Tracheal epithelial cell (primary cell): ENCODE measurements around the gene ARHGEF17. TPM values are rescaled to one million over a fixed set of nuclear protein-coding genes. Genes with fewer than 3 reads are reported as not detected.

Experiments used
- total RNA-seq: library from RNA; depleted of rRNA; stranded (reverse); fragments of >200 nt; gene quantifications from 2 replicates; pipeline ENCODE4 v1.2.1, GENCODE V29; 2014

The ARHGEF17 gene, protein sequence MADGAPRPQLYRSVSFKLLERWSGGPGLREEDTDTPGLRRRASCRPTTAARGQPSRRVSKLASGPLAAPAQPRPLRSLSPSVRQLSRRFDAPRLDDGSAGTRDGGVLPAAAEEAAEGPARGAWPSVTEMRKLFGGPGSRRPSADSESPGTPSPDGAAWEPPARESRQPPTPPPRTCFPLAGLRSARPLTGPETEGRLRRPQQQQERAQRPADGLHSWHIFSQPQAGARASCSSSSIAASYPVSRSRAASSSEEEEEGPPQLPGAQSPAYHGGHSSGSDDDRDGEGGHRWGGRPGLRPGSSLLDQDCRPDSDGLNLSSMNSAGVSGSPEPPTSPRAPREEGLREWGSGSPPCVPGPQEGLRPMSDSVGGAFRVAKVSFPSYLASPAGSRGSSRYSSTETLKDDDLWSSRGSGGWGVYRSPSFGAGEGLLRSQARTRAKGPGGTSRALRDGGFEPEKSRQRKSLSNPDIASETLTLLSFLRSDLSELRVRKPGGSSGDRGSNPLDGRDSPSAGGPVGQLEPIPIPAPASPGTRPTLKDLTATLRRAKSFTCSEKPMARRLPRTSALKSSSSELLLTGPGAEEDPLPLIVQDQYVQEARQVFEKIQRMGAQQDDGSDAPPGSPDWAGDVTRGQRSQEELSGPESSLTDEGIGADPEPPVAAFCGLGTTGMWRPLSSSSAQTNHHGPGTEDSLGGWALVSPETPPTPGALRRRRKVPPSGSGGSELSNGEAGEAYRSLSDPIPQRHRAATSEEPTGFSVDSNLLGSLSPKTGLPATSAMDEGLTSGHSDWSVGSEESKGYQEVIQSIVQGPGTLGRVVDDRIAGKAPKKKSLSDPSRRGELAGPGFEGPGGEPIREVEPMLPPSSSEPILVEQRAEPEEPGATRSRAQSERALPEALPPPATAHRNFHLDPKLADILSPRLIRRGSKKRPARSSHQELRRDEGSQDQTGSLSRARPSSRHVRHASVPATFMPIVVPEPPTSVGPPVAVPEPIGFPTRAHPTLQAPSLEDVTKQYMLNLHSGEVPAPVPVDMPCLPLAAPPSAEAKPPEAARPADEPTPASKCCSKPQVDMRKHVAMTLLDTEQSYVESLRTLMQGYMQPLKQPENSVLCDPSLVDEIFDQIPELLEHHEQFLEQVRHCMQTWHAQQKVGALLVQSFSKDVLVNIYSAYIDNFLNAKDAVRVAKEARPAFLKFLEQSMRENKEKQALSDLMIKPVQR (N-terminal part only)
- total RNA-seq = 5.8 and 7.0 TPM in 2 replicates

GRCh38 chr11:73308003-73308960 lies at the start of gene ARHGEF17:
Gene ARHGEF17 (plus strand): TSS chr11:73308276. CDS start chr11:73308639, 363 bp downstream.

DNA sequence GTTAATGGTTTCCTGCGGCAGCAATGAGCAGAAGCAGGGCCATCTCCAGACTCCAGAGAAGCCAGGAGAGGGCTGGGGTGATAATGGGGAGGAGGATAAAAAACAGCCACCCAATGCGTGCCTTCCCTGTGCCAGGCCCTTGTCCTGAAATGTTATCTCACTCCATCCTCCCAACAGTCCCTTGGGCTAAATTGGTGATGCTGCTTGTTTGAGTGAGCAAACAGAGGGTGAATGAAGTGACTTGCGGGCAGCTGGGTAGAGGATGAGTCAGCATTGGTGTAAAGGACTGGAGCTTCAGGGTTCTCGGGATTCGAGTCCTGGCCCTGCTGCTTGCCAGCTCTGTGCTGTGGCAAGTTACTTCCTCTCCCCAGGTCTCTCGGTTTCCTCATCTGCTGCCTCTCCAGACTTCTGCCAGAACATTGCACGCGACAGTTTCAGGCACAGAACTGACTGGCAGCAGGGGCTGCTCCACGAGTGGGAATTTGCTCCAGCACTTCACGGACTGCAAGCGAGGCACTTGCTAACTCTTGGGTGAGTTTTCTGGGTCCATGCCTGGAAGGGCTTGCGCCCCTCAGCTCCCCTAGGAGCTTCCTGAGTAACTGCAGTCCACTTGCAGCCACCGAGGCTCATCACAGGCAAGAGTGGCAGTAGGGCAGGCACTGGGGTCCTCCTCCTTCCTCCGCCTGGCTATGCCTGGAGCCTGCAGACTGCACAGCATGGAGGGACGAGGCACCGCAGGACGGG lies 36.0 kb upstream of the ARHGEF17 start, which contains the start of gene P2RY6:
TSS of gene P2RY6 (plus strand) at position 403 of the 744 bp plus-strand sequence. CDS start 24,181 bp downstream, outside the sequence.

GRCh38 chr11:73376160-73376802 lies 68.2 kb downstream of the ARHGEF17 start, which contains the start of gene RELT:
Gene RELT (plus strand): TSS chr11:73376399. CDS start chr11:73389137, 12,738 bp downstream.

Other genes with a start within 250 kb of the ARHGEF17 start
- gene FCHSD2, start 166.0 kb upstream of the ARHGEF17 start, total RNA-seq = 6.5 and 6.8 TPM in 2 replicates
- 7.5 and 19.8 TPM in 2 replicates for gene P2RY2, start 90.0 kb upstream of the ARHGEF17 start, total RNA-seq
- 0.21 and 0.96 TPM in 2 replicates for gene P2RY6, start 35.9 kb upstream of the ARHGEF17 start, total RNA-seq
- gene RELT, start 68.1 kb downstream of the ARHGEF17 start, total RNA-seq = 3.0 and 10.1 TPM in 2 replicates